B cell (primary cell): Measurements from ENCODE around the gene EPG5. TPM values are rescaled to one million over a fixed set of nuclear protein-coding genes. Genes with fewer than 3 reads are reported as not detected.
"Not testable (repeated sequence)": the region's sequence is repeated elsewhere in the genome, so short reads cannot be mapped to it uniquely, and the experiment has no call there.

Experiments
- ATAC-seq: fragments of 200-7000 bp; cut with Tn5 transposase; one replicate; pipeline ENCODE4 v1.10.0; 2021; ENCODE audit warnings: low read depth, mild to moderate bottlenecking, moderate number of reproducible peaks, moderate library complexity
- CTCF ChIA-PET: fragments of 350-600 bp; sonication (Branson Sonifier 250); formaldehyde crosslinking; loops from one replicate; lab custom pipeline; 2021; ENCODE audit warnings: antibody characterized with exemption, inconsistent platforms; lab: Charles Lee
- POLR2A ChIA-PET: fragments of 350-600 bp; sonication (Branson Sonifier 250); formaldehyde crosslinking; loops from one replicate; lab custom pipeline; 2021; ENCODE audit warnings: antibody characterized with exemption; lab: Charles Lee
- DNase-seq: peaks from one replicate; pipeline ENCODE4 v3.0.0; 2013
- H2AFZ ChIP-seq: 2 replicates; pipeline ENCODE4 v1.6.1; 2012; ENCODE audit warnings: mild to moderate bottlenecking, low read depth, low read length; ENCODE audit not compliant: insufficient read depth, poor library complexity, severe bottlenecking
- H3K27ac ChIP-seq, 2 donors: 1 replicate in 1 of 2; 2 replicates in 1 of 2; pipeline ENCODE4 v1.5.1; 2012 to 2013; ENCODE audit warnings: low read length in 2 of 2, mild to moderate bottlenecking in 2 of 2, moderate library complexity in 1 of 2
- H3K27me3 ChIP-seq, 4 experiments: fragments of 200-600 bp in 1 of 4; sonication (generic) in 1 of 4; replicated peaks in 1 of 4; 1 replicate in 2 of 4; 2 replicates in 2 of 4; pipeline versions ENCODE4 v1.6.1 to v1.7.0; 2013 to 2016; ENCODE audit warnings: low read length in 3 of 4, mild to moderate bottlenecking in 2 of 4, mixed read lengths in 1 of 4, moderate library complexity in 1 of 4; ENCODE audit not compliant: insufficient read depth in 4 of 4, control insufficient read depth in 3 of 4; ENCODE audit errors: control extremely low read depth in 1 of 4
- H3K36me3 ChIP-seq, 2 experiments: replicated peaks in 1 of 2; 1 replicate in 1 of 2; 2 replicates in 1 of 2; pipeline versions ENCODE4 v1.6.1 to v1.7.1; 2013; ENCODE audit warnings: low read length in 1 of 2; ENCODE audit not compliant: insufficient read depth in 2 of 2, control insufficient read depth in 1 of 2; ENCODE audit errors: control extremely low read depth in 1 of 2, extremely low read depth in 1 of 2
- H3K4me1 ChIP-seq, 2 donors: fragments of 200-600 bp in 1 of 2; sonication (generic) in 1 of 2; 1 replicate in 1 of 2; 2 replicates in 1 of 2; pipeline versions ENCODE4 v1.5.1 to v1.6.1; 2013 to 2017; ENCODE audit warnings: low read length in 2 of 2; ENCODE audit not compliant: control insufficient read depth in 2 of 2, insufficient read depth in 2 of 2
- H3K4me2 ChIP-seq: replicated peaks from 2 replicates; pipeline ENCODE3; 2012; ENCODE audit warnings: mild to moderate bottlenecking, low read depth, low read length; ENCODE audit not compliant: poor library complexity, severe bottlenecking
- H3K4me3 ChIP-seq, 5 experiments: fragments of 200-600 bp in 1 of 5; sonication (generic) in 1 of 5; 1 replicate in 3 of 5; 2 replicates in 2 of 5; pipeline versions ENCODE4 v1.5.1 to v1.7.0; 2011 to 2016; ENCODE audit warnings: low read length in 4 of 5, mild to moderate bottlenecking in 4 of 5, low read depth in 2 of 5, control low read depth in 1 of 5, moderate library complexity in 1 of 5; ENCODE audit not compliant: insufficient read depth in 1 of 5; ENCODE audit errors: control extremely low read depth in 1 of 5, extremely low read depth in 1 of 5
- H3K79me2 ChIP-seq: fragments of 200-600 bp; sonication (generic); one replicate; pipeline ENCODE4 v1.6.0; 2016; ENCODE audit warnings: low read length; ENCODE audit not compliant: control insufficient read depth, insufficient read depth
- H3K9ac ChIP-seq: fragments of 200-600 bp; sonication (generic); 2 replicates; pipeline ENCODE4 v1.6.1; 2017; ENCODE audit warnings: mild to moderate bottlenecking, low read length, moderate library complexity
- H3K9me3 ChIP-seq, 3 donors: one replicate each; pipeline versions ENCODE4 v1.6.1 to v1.7.1; 2013; ENCODE audit warnings: low read length in 2 of 3; ENCODE audit not compliant: control insufficient read depth in 2 of 3, insufficient read depth in 1 of 3; ENCODE audit errors: control extremely low read depth in 1 of 3
- H4K20me1 ChIP-seq: 2 replicates; pipeline ENCODE4 v1.6.0; 2012; ENCODE audit warnings: mild to moderate bottlenecking, low read length; ENCODE audit not compliant: insufficient read depth, control insufficient read depth, poor library complexity, severe bottlenecking
- H3K27ac Mint-ChIP-seq: one replicate; pipeline ENCODE4 v1.8.0; 2021; ENCODE audit warnings: mixed read lengths
- H3K27me3 Mint-ChIP-seq: one replicate; pipeline ENCODE4 v1.8.0; 2021; ENCODE audit warnings: mixed read lengths
- H3K4me1 Mint-ChIP-seq: one replicate; pipeline ENCODE4 v1.8.0; 2021; ENCODE audit warnings: mixed read lengths
- H3K4me3 Mint-ChIP-seq: one replicate; pipeline ENCODE4 v1.8.0; 2021; ENCODE audit warnings: mixed read lengths
- H3K9me3 Mint-ChIP-seq: one replicate; pipeline ENCODE4 v1.8.0; 2022; ENCODE audit warnings: mixed read lengths; ENCODE audit not compliant: insufficient read depth
- CTCF ChIP-seq: fragments of 200-600 bp; IDR thresholded peaks from one replicate; pipeline ENCODE4 v1.8.0; 2022; ENCODE audit warnings: antibody characterized with exemption, mild to moderate bottlenecking
- EZH2 ChIP-seq: IDR thresholded peaks from 2 replicates; pipeline ENCODE4 v1.6.1; 2012; ENCODE audit warnings: borderline replicate concordance, low read depth, mild to moderate bottlenecking, moderate library complexity, low read length; ENCODE audit not compliant: insufficient read depth, poor library complexity, severe bottlenecking
- WGBS: methylation state at CpG from one replicate; pipeline ENCODE4 v1.1.5; 2013; ENCODE audit warnings: missing lambda C conversion rate; ENCODE audit not compliant: insufficient coverage; 5-methylcytosine and 5-hydroxymethylcytosine counted together
- intact Hi-C: fragments of 100-400 bp; cut with micrococcal nuclease; formaldehyde crosslinking; loops from one replicate; pipeline ENCODE4 v1.10.0; 2022
- polyA plus RNA-seq: library from polyadenylated mRNA; depleted of rRNA; stranded (reverse); fragments of >200 nt; gene quantifications from 2 replicates; pipeline ENCODE4 v1.2.3, GENCODE V29; 2012
- total RNA-seq, 2 donors: library from RNA; stranded (reverse); fragments of 120-200 nt in 1 of 2; gene quantifications; 1 replicate in 1 of 2; 2 replicates in 1 of 2; pipeline versions ENCODE4 v1.2.3 to v1.2.4, GENCODE V29; 2013 to 2022

EPG5 gene
- total and polyA plus RNA-seq, 2 donors (not counting 1 experiment from before 2014, with no cell fraction given), result 10.3 to 50.4 TPM

- peaks cover 0 to 11% (median 5%) of the 10 kb centered on the region in 4 experiments for H3K27me3 ChIP-seq
- H3K4me2 ChIP-seq, result no peak overlapping the region
- no peaks in the 10 kb centered on the region for H3K4me1 ChIP-seq
- no peaks in the 10 kb centered on the region for H3K9me3 ChIP-seq
- CTCF ChIA-PET, result no interaction called here
- no peak for ATAC-seq
- H2AFZ ChIP-seq, result no peak overlapping the region
- no peak overlapping the region for H3K27ac ChIP-seq
- no peaks in the 10 kb centered on the region for H3K36me3 ChIP-seq
- Mint-ChIP-seq H3K27ac (no peak overlapping the region), H3K4me1 (peaks cover 4% of the 10 kb centered on the region), H3K9me3 (peaks cover 16% of the 10 kb centered on the region), H3K4me3 (no peak overlapping the region), H3K27me3 (peaks cover 27% of the 10 kb centered on the region)
- no peaks in the 10 kb centered on the region for H4K20me1 ChIP-seq
- no peak for DNase-seq
- intact Hi-C loops, result no loop called here
- POLR2A ChIA-PET, result no interaction called here
- no peak overlapping the region for H3K9ac ChIP-seq
- no peak for TF ChIP-seq EZH2
- TF ChIP-seq CTCF, result no peak
- no CpG with 5 or more reads among the region's 1 CpG for WGBS
- H3K79me2 ChIP-seq, result no peaks in the 10 kb centered on the region
- no peak overlapping the region for H3K4me3 ChIP-seq
Measured at GRCh38 chr18:45817543-45817942, 149.6 kb downstream of the EPG5 start.

GRCh38 chr18:45814733-45815132, 152.4 kb downstream of the EPG5 start:
- H3K9me3 ChIP-seq, H3K27ac Mint-ChIP-seq, POLR2A ChIA-PET, H3K9me3 Mint-ChIP-seq, H3K4me2 ChIP-seq, H3K4me1 ChIP-seq, CTCF ChIA-PET, H3K27ac ChIP-seq, H3K4me3 Mint-ChIP-seq, H3K36me3 ChIP-seq, H3K4me3 ChIP-seq, H3K27me3 ChIP-seq, ATAC-seq, H3K27me3 Mint-ChIP-seq, H3K79me2 ChIP-seq, H3K4me1 Mint-ChIP-seq, intact Hi-C loops, H2AFZ ChIP-seq, H3K9ac ChIP-seq, H4K20me1 ChIP-seq, DNase-seq: not testable (repeated sequence)
